Karpas-422 (cell line): ENCODE measurements around the gene MGAT5. TPM values are rescaled to one million over a fixed set of nuclear protein-coding genes. Genes with fewer than 3 reads are reported as not detected.
A peak's percentile ranks its signal among the peaks of the same experiment; 100 is the strongest.

Experiments
- DNase-seq: peaks from one replicate; pipeline ENCODE4 v3.0.0-alpha.2; 2015
- H2AFZ ChIP-seq: fragments of 200-600 bp; sonication (generic); 2 replicates; pipeline ENCODE4 v1.6.1; 2014; ENCODE audit warnings: antibody characterized with exemption, low read length, mixed read lengths
- H3K27ac ChIP-seq: fragments of 200-600 bp; sonication (generic); 2 replicates; pipeline ENCODE4 v1.5.1; 2014; ENCODE audit warnings: mild to moderate bottlenecking, low read length, moderate library complexity
- H3K27me3 ChIP-seq: fragments of 200-600 bp; sonication (generic); 2 replicates; pipeline ENCODE4 v1.6.1; 2014; ENCODE audit warnings: low read length, mixed read lengths
- H3K36me3 ChIP-seq: fragments of 200-600 bp; sonication (generic); 2 replicates; pipeline ENCODE4 v1.6.1; 2014; ENCODE audit warnings: low read length, mixed read lengths; ENCODE audit not compliant: insufficient read depth
- H3K4me1 ChIP-seq: fragments of 200-600 bp; sonication (generic); 2 replicates; pipeline ENCODE4 v1.6.1; 2014; ENCODE audit warnings: mild to moderate bottlenecking, low read length, mixed read lengths
- H3K4me2 ChIP-seq: fragments of 200-600 bp; sonication (generic); 2 replicates; pipeline ENCODE4 v1.6.1; 2014; ENCODE audit warnings: low read length, low read depth, mild to moderate bottlenecking; ENCODE audit not compliant: poor library complexity, severe bottlenecking
- H3K4me3 ChIP-seq: fragments of 200-600 bp; sonication (generic); 2 replicates; pipeline ENCODE4 v1.5.1; 2014; ENCODE audit warnings: mild to moderate bottlenecking, antibody characterized with exemption, low read length, mixed read lengths
- H3K79me2 ChIP-seq: fragments of 200-600 bp; sonication (generic); 2 replicates; pipeline ENCODE4 v1.6.1; 2014; ENCODE audit warnings: mild to moderate bottlenecking, low read length, mixed read lengths
- H3K9ac ChIP-seq: fragments of 200-600 bp; sonication (generic); 2 replicates; pipeline ENCODE4 v1.6.0; 2014; ENCODE audit warnings: low read length
- H3K9me2 ChIP-seq: fragments of 200-600 bp; sonication (generic), shearing (Covaris generic); replicated peaks from 2 replicates; pipeline ENCODE4 v1.6.0; 2014; ENCODE audit warnings: mild to moderate bottlenecking, low read length, moderate library complexity; ENCODE audit not compliant: insufficient read depth
- H3K9me3 ChIP-seq: fragments of 300-700, 200-600 bp; sonication (generic); 2 replicates; pipeline ENCODE4 v1.6.1; 2014; ENCODE audit warnings: low read length, mixed read lengths
- H4K20me1 ChIP-seq: fragments of 200-600 bp; sonication (generic); 2 replicates; pipeline ENCODE4 v1.6.1; 2014; ENCODE audit warnings: mild to moderate bottlenecking, antibody characterized with exemption, low read length, low read depth; ENCODE audit not compliant: insufficient read depth
- total RNA-seq: library from RNA; depleted of rRNA; stranded (reverse); fragments of >200 nt; shearing (Covaris generic); gene quantifications from 2 replicates; pipeline ENCODE4 v1.2.3, GENCODE V29; 2014; ENCODE audit warnings: low replicate concordance

The MGAT5 gene
- total RNA-seq, 1 experiment from 2014 or later, result 22.7 TPM

DNA sequence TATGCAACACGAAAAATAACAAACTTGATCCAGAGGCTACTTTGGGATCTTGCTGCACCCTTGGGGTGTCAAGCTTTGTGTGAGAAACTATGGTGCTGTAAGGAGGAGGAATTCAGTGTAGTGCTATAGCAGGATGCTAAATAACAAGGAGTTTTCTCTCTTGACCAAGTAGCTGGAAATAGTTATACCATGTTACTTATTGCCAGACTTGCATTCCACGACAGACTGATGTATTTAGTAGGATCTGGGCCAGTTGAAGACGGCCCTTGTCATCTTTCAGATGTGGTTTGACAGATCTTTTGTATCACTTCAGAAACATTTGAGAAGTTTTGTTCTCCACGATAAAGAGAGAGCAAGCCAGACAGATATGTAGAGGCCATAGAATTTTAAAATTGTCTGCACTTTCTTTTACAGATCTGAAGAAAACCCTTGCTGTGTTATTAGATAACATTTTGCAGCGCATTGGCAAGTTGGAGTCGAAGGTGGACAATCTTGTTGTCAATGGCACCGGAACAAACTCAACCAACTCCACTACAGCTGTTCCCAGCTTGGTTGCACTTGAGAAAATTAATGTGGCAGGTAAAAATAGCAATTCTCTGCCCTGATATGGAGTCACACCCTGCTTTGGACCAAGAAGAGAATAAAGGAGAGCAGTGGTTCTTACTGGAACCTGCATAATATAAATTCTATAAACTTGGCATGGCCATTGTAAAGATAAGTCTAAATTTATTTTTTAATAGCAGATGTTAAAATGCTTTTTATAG is 16.3 kb downstream of the MGAT5 start:
- H3K9me2 ChIP-seq, result no peaks in the 10 kb centered on the region
- H3K4me3 ChIP-seq, result no peak overlapping the region
- H3K9me3 ChIP-seq, result no peaks in the 10 kb centered on the region
- no peaks in the 10 kb centered on the region for H4K20me1 ChIP-seq
- H3K27me3 ChIP-seq, result no peaks in the 10 kb centered on the region
- H3K79me2 ChIP-seq, result no peaks in the 10 kb centered on the region
- DNase-seq, result no peak
- H3K4me2 ChIP-seq, result no peak overlapping the region
- peaks cover 67% of the 10 kb centered on the region for H3K4me1 ChIP-seq
- H3K36me3 ChIP-seq, result no peaks in the 10 kb centered on the region; the same call in 1 of the 2 replicates
- H2AFZ ChIP-seq, result no peak overlapping the region
- H3K9ac ChIP-seq, result no peak overlapping the region
- H3K27ac ChIP-seq, result no peak overlapping the region

DNA sequence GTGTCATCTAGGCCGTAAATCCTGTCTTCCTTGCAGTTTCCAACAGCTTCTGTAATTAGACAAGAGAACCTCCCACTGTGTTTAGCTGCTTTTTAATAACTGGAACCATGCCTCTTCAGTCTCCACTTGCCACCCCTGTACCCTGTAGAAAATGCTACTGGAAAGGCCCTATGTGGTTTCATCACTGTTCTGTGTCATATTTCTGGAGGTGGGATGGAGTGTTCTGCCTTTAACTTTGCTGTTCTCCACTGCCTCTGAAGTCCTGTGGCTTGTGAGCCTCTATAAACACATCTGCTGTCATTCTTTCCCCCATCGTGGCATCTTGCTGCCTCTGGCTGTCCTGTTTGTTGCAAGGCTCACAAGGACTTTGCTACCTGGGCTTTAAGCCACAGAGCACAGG is 17.9 kb downstream of the MGAT5 start:
- no peaks in the 10 kb centered on the region for H3K27me3 ChIP-seq
- no peaks in the 10 kb centered on the region for H4K20me1 ChIP-seq
- peak overlapping the region; percentile 96 for H3K27ac ChIP-seq
- H3K4me3 ChIP-seq, result no peak overlapping the region
- no peak overlapping the region for H2AFZ ChIP-seq
- H3K79me2 ChIP-seq, result no peaks in the 10 kb centered on the region
- no peak overlapping the region for H3K9ac ChIP-seq
- no peaks in the 10 kb centered on the region; the same call in 1 of the 2 replicates for H3K36me3 ChIP-seq
- H3K9me2 ChIP-seq, result no peaks in the 10 kb centered on the region
- H3K9me3 ChIP-seq, result no peaks in the 10 kb centered on the region
- DNase-seq, result no peak
- H3K4me1 ChIP-seq, result peaks cover 81% of the 10 kb centered on the region
- H3K4me2 ChIP-seq, result peak overlapping the region; percentile 75

GRCh38 chr2:134272806-134273205 is 18.9 kb downstream of the MGAT5 start:
- no peak overlapping the region for H2AFZ ChIP-seq
- H3K9ac ChIP-seq, result peak overlapping the region; percentile 62
- H3K4me1 ChIP-seq, result peaks cover 78% of the 10 kb centered on the region
- peak overlapping the region; percentile 60; the same call in 1 of the 2 replicates for H3K4me3 ChIP-seq
- no peaks in the 10 kb centered on the region for H3K27me3 ChIP-seq
- H3K4me2 ChIP-seq, result peak overlapping the region; percentile 75
- DNase-seq, result no peak
- H3K9me3 ChIP-seq, result no peaks in the 10 kb centered on the region
- H4K20me1 ChIP-seq, result no peaks in the 10 kb centered on the region
- no peaks in the 10 kb centered on the region for H3K79me2 ChIP-seq
- no peaks in the 10 kb centered on the region; the same call in 1 of the 2 replicates for H3K36me3 ChIP-seq
- H3K27ac ChIP-seq, result peak overlapping the region; percentile 96
- H3K9me2 ChIP-seq, result no peaks in the 10 kb centered on the region

DNA sequence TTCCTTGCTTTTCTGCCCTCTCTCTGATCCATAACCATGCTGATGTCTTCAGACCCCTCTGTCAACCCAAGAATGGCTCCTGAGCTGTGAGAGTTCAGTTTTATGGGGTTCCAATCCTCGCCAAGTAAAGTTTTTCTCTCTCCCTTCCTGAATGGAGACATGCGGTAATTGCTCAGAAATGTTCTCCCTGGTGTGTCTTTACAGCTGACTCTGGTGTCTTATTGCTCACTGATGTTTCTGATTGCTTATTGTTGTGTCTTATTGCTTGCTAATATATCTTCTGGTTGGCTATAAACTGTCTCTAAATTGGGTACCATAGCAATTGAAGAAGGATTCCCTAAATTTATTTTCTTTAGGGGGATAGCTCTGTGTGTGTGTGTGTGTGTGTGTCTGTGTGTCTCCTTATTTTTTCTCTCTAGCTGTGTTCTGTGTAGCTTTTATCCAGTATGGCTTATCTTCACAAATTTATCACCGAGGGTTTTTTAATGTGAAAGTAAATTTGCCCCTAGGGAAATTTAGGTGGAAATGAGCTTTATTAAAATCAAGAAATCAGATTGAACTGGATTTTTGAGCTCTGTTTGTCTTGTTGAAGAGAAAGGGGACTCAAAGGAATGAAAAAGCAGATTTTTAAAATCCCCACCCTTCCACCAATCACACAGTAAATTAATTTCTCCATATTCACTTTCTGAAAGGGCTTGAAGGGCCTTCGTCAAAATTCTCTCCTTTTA is 19.5 kb downstream of the MGAT5 start:
- H3K4me2 ChIP-seq, result peak overlapping the region; percentile 75
- no peaks in the 10 kb centered on the region for H3K79me2 ChIP-seq
- no peaks in the 10 kb centered on the region for H3K9me2 ChIP-seq
- H3K27ac ChIP-seq, result peak overlapping the region; percentile 96
- H4K20me1 ChIP-seq, result no peaks in the 10 kb centered on the region
- no peak overlapping the region for H2AFZ ChIP-seq
- peak overlapping the region; percentile 60 for H3K4me3 ChIP-seq
- peaks cover 78% of the 10 kb centered on the region for H3K4me1 ChIP-seq
- peak overlapping the region; percentile 62 for H3K9ac ChIP-seq
- H3K36me3 ChIP-seq, result no peaks in the 10 kb centered on the region; the same call in 1 of the 2 replicates
- no peaks in the 10 kb centered on the region for H3K9me3 ChIP-seq
- H3K27me3 ChIP-seq, result no peaks in the 10 kb centered on the region
- DNase-seq, result peak; percentile 69

DNA sequence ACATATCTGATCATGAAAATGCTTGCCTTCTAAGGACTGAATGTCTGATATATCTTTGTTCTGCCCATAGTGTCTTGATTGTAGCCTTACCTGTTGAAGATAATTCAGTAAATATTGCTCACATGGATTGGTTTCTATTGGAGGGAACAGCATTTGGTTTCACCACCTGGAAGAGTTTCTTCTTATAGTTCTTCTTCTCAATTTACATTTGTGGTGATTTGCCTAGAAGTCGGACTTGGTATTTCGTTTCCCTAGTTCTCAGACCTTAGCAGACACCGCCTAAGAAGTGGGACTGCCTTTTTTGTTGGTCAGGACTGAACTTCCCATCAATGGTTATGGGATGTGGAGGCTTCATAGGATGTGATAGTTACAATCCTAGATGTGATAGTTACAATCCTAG is 20.2 kb downstream of the MGAT5 start:
- no peaks in the 10 kb centered on the region for H3K27me3 ChIP-seq
- peaks cover 79% of the 10 kb centered on the region for H3K4me1 ChIP-seq
- no peaks in the 10 kb centered on the region for H3K9me2 ChIP-seq
- H3K4me2 ChIP-seq, result peak overlapping the region; percentile 75
- H3K36me3 ChIP-seq, result no peaks in the 10 kb centered on the region; the same call in 1 of the 2 replicates
- H3K9me3 ChIP-seq, result no peaks in the 10 kb centered on the region
- H3K79me2 ChIP-seq, result no peaks in the 10 kb centered on the region
- H2AFZ ChIP-seq, result no peak overlapping the region
- H4K20me1 ChIP-seq, result no peaks in the 10 kb centered on the region
- peak overlapping the region; percentile 96 for H3K27ac ChIP-seq
- peak overlapping the region; percentile 62 for H3K9ac ChIP-seq
- peak; percentile 68 for DNase-seq
- peak overlapping the region; percentile 60 for H3K4me3 ChIP-seq

DNA sequence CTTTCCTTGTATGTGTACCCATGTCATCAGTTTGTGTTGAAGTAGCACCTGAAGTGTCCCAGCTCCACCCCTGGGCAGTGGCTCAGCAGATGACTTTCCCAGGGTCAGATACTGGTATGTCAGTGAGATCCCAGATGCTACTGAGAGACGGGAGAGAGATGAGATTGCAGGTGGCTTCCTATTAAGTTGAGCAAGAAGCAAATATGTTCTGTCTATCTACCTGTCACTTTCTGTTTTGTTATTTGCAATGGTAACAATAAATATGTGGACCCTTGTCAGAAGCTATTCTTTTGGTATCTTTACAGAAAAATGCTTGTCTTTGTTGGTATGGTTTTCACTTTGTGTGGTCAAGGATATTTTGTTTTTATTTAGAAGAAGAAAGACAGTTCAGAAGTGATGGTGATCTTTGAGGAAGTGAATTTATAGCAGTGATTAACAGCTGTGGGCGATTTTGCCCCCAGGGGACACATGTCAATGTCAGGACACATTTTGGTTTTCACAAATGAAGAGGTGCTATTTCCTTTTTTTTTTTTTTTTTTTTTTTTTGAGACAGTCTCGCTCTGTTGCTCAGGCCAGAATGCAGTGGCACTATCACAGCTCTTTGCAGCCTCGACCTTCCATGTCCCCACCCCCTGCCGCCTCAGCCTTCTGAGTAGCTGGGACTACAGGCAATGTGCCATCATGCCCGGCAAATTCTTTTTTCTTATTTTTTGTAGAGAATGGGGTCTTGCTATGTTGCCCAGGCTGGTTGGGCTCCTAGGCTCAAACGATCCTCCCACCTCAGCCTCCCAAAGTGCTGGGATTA is 21.4 kb downstream of the MGAT5 start:
- DNase-seq, result peak; percentile 98
- no peaks in the 10 kb centered on the region for H3K79me2 ChIP-seq
- peak overlapping the region; percentile 60 for H3K4me3 ChIP-seq
- no peak overlapping the region for H2AFZ ChIP-seq
- peak overlapping the region; percentile 75 for H3K4me2 ChIP-seq
- peak overlapping the region; percentile 62 for H3K9ac ChIP-seq
- no peaks in the 10 kb centered on the region for H3K9me2 ChIP-seq
- H3K4me1 ChIP-seq, result peaks cover 87% of the 10 kb centered on the region
- no peaks in the 10 kb centered on the region for H4K20me1 ChIP-seq
- no peaks in the 10 kb centered on the region for H3K27me3 ChIP-seq
- no peaks in the 10 kb centered on the region for H3K36me3 ChIP-seq
- H3K9me3 ChIP-seq, result no peaks in the 10 kb centered on the region
- H3K27ac ChIP-seq, result peak overlapping the region; percentile 96

GRCh38 chr2:134276381-134277172 is 22.7 kb downstream of the MGAT5 start:
- peak overlapping the region; percentile 96 for H3K27ac ChIP-seq
- H4K20me1 ChIP-seq, result no peaks in the 10 kb centered on the region
- peaks cover 94% of the 10 kb centered on the region for H3K4me1 ChIP-seq
- H3K79me2 ChIP-seq, result no peaks in the 10 kb centered on the region
- H3K4me2 ChIP-seq, result peak overlapping the region; percentile 52
- no peak overlapping the region for H2AFZ ChIP-seq
- DNase-seq, result no peak
- H3K27me3 ChIP-seq, result no peaks in the 10 kb centered on the region
- H3K4me3 ChIP-seq, result peak overlapping the region; percentile 32; the same call in 1 of the 2 replicates
- no peaks in the 10 kb centered on the region for H3K36me3 ChIP-seq
- no peaks in the 10 kb centered on the region for H3K9me2 ChIP-seq
- peak overlapping the region; percentile 57 for H3K9ac ChIP-seq
- no peaks in the 10 kb centered on the region for H3K9me3 ChIP-seq
